22Rv1 (cell line): Measurements from ENCODE around the gene ADGRD1.

Experiments used
- H3K27ac ChIP-seq: fragments of 450-650 bp; 2 replicates; pipeline ENCODE4 v1.5.1; 2017
- ZFX ChIP-seq: fragments of 450-650 bp; IDR thresholded peaks from 2 replicates; pipeline ENCODE4 v1.6.1; 2017; ENCODE audit warnings: antibody characterized with exemption, borderline replicate concordance
- TF ChIP-seq, protein P1 (sequence below): fragments of 450-650 bp; IDR thresholded peaks from 2 replicates; pipeline ENCODE4 v1.5.1; 2017; ENCODE audit warnings: mild to moderate bottlenecking

Gene ADGRD1

DNA sequence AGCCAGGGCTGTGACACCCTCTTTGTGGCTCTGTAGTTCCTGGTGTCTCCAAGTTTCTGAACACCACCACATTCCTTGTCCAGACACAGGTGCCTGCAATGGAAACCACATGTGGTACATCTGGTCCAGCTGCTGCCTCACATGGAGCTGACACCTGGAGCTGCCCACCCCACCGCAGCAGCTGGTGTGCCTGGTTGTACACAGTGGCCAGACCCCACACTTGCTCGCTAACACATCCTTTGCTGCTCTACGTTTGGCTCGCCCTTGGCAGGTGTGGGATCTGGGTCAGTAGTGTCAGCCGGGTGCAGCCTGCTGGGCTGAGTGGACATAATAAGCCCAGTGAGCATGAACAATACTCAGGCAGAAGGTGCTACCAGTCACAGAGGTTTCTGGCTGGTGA is 198.9 kb downstream of the ADGRD1 start:
- TF ChIP-seq, protein P1, sequence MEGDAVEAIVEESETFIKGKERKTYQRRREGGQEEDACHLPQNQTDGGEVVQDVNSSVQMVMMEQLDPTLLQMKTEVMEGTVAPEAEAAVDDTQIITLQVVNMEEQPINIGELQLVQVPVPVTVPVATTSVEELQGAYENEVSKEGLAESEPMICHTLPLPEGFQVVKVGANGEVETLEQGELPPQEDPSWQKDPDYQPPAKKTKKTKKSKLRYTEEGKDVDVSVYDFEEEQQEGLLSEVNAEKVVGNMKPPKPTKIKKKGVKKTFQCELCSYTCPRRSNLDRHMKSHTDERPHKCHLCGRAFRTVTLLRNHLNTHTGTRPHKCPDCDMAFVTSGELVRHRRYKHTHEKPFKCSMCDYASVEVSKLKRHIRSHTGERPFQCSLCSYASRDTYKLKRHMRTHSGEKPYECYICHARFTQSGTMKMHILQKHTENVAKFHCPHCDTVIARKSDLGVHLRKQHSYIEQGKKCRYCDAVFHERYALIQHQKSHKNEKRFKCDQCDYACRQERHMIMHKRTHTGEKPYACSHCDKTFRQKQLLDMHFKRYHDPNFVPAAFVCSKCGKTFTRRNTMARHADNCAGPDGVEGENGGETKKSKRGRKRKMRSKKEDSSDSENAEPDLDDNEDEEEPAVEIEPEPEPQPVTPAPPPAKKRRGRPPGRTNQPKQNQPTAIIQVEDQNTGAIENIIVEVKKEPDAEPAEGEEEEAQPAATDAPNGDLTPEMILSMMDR: no peak
- TF ChIP-seq ZFX: no peak
- H3K27ac ChIP-seq: no peak overlapping the region

DNA sequence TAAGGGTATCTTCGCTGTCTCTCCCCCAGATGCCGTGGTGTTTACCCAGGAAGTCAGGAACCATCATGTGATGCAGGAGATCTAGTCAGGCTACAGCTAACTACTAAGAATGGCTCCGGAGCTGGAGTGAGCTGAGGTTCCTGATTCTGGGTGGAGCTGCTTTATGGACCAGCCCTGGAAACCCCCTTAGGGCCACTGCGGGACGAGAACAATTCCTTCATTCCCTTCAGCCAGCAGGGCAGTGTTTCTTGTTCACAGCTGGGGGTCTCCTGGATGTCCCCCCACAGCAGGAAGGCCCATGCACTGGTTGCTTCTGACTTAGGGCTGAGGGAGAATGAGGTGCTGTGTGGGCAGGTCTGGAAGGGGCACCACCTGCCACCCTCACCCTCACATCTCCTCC is 199.3 kb downstream of the ADGRD1 start:
- H3K27ac ChIP-seq: no peak overlapping the region
- TF ChIP-seq, protein P1: no peak
- TF ChIP-seq ZFX: no peak

DNA sequence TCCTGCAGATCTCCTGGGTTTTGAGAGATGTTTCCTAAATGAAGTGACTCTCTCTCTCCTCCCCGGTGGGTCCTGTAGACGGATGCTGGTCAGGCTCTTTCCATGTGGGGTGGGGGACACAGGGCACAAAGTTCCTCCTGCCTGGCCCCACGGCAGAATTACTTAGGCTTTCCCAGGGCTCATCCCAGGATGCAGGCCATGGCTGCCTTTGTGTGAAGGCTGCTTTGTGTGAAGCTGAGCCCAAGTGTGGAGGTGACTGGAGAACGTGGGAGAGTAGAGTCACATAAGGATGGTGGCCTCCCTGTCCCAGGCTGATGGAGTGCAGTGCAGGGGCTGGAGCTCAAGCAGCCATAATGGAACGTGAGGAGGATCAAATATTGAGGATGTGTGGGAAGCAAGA is 200.2 kb downstream of the ADGRD1 start:
- no peak overlapping the region for H3K27ac ChIP-seq
- TF ChIP-seq, protein P1: no peak
- TF ChIP-seq ZFX: no peak

DNA sequence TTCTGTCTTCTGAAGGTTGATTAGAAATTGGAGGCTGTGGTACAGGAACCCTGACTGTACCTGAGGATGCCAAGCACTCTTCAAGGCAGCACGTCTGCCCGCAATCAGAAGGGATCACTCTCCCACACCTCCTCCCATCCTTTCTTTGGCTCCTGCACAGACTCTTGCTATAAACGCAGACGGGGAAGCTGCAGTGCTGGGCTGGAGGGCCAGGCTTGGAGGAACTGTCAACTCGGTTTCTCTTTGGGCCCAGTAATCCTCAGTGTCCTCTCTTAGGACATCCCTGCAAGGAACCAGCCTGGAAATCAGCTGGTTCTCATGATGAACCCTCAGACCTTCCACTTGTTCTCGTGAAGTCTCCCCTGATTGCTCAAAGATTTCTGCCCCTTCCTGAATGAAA is 201.4 kb downstream of the ADGRD1 start:
- no peak for TF ChIP-seq ZFX
- TF ChIP-seq, protein P1: no peak

DNA sequence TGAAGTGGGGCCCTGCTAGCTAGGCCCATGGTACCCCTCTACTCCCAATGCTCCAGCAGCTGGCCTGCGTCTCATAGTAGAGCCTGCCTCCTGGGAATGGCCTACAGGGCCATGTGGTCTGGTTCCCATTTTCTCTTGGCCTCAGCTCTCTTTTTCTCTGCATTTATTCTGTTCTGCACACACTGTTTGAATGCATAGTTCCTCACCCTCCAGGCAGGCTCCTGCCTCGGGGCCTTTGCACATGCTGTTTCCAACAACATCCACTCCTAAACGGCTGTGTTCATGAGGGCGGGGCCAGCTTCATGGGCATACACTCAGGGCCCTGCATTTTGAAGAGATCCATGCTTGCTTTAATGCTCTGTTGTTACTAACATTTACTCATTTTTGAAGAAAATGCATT is 204.0 kb downstream of the ADGRD1 start:
- TF ChIP-seq, protein P1: no peak
- no peak for TF ChIP-seq ZFX

More for the DNA sequence above, 201.4 kb downstream of the ADGRD1 start:
- H3K27ac ChIP-seq: no peak overlapping the region

DNA sequence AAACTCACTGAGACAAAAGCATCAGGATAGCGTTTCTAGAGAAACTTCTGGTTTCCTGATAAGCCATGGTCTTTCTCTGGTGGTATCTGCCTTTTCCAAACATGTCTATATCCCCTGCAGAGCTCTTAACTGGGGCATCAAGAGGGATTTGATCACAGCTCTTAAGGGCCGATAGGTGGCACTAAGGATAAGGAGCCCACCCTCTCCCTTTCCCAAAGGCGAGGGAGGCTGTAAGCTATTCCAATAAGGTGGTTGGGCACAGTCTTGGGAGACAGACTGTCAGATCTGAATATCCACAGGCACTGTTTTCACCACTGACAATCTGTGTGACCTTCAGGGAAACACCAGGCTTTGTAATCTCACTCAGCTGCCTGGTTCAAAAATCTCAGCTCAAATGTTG is 206.0 kb downstream of the ADGRD1 start:
- no peak overlapping the region for H3K27ac ChIP-seq
- TF ChIP-seq, protein P1: no peak
- TF ChIP-seq ZFX: no peak

More for the DNA sequence above, 204.0 kb downstream of the ADGRD1 start:
- H3K27ac ChIP-seq: no peak overlapping the region

DNA sequence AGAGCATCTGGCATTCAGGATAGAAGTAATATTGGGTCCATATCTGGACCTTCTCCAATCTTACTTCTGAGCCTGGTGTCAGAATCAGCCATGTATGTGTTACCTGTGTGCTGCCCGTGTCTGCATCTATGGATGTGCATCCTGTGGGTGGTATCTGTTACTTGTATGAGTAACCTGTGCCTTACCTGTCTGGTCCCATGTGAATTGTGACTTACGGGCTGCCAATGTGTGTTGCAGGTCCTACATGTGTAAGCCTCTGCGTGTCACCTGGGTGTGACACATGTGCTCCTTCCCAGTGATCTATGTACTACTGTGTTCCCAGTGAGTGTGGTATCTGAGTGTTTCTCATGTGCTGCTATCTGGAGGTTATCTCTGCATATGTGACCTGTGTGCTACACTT is 208.4 kb downstream of the ADGRD1 start:
- H3K27ac ChIP-seq: no peak overlapping the region
- TF ChIP-seq ZFX: no peak
- TF ChIP-seq, protein P1: no peak
